Dermis lymphatic vessel endothelial cell (primary cell): Measurements from ENCODE around the gene C6orf15. TPM values are rescaled to one million over a fixed set of nuclear protein-coding genes. Genes with fewer than 3 reads are reported as not detected.

Experiments used
- total RNA-seq: library from RNA; depleted of rRNA; stranded (reverse); fragments of >200 nt; gene quantifications from 2 replicates; pipeline ENCODE4 v1.2.1, GENCODE V29; 2014

C6orf15 gene
- not detected in 2 replicates for total RNA-seq

DNA sequence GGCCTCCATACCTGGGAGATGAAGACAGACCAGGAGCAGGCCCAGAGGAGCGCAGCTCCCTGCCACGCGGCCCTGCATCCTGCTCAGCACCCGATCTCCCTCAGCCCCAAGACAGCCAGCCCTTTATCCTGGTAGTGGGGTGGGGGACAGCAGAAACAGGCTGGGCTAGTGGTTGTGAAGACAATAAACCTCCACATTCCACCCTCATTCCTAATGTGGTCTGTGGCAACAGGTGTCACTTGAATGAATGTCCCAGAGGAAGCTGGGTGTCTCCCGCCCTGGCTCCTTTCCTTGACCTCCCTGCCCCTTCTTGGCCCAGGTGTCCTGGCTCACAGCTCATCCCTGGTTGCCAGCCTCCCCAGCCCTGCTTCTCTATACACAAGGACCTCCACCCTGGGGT lies at the start of gene C6orf15:
Gene C6orf15 (minus strand): TSS at position 98 of the 400 bp plus-strand sequence. CDS start 20 bp downstream, at position 78.

DNA sequence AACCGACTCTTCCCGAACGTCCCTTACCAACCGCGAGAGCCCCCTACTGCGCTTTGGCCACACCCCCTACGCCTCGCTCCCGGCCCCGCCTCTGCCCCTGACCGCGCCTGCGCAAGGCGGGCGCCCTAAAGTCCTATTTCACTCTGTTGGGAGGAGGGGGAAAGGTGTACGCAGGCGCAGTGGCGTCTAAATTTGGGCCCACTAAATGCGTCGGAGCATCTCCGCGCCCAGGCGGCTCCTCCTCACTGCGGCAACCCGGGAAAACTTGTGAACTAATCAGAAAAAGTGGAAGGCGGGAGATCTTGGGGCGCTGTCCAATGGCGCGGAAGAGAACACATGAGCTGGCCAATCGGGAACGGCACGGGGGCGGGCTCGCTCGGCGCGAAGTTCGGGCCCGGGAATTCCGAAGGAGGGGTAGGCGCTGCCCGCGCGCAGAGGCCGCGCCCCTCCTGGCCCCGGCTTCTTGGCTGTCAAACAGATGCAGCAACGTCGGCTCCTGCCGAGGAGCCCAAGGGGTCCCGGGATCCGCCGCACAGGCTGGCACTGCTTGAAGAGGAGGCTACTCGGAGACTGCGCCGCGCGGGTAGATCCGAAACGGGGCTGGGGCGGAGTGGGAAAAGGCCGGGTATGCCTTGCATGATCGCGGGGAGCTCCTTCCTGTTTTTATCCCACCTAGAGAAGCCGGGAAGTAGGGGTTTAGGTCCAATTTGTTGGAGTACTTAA lies 45.9 kb upstream of the C6orf15 start, which contains the start of gene TCF19:
Gene TCF19 (plus strand): TSS at position 450 of the 723 bp plus-strand sequence. CDS start 881 bp downstream, outside the sequence.

DNA sequence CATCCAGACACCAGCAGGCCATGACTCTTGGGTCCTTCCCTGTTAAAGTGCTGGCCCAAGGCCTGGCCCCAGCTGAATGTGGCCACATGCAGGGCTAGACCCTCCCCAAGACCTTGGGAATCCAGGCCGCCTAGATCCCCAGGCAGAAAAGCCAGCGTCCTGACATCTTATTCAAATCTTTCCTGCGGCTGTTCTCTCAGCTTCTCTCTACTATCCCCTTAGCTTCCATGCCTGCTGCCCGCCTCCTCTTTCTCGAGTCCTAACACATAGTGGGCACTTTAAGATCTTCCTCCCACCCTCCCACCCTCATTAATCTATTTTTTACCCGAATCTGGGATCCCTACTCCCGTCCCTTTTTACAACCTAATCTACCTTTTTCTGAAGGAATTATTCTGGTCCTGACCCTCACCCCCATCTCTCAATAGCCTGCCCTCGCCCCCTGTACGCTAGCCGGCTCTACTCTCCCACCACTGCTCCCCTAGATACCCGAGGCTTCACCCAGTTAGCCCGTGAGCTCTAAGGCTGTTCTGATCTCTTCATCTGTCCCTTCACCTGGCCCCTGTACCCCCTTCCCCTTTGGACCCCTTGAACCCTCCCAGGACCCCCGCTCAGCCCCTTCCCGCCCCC lies 45.3 kb upstream of the C6orf15 start, which contains the start of gene CCHCR1:
Gene CCHCR1 (minus strand): TSS at position 290 of the 627 bp plus-strand sequence. CDS start 202 bp downstream, at position 88.

DNA sequence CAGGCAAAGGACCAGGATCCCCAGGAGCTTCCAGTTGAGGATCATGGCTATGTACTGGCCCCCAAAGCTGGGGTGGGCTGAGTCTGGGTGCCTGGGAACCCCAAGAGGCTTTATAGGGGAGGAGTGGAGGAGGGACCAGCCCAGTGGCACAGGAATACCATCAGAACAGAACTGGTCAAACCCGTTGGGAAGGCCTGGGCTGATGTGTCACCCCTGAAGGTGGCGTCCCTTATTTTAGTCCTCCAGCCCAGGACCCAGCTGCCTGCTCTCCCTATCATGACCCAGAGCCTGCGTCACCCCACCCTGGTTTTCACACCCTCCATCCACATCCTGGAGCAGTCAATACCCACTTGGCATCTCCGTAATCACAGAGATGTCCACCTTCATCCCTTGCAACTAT lies 26.6 kb upstream of the C6orf15 start, which contains the start of gene PSORS1C2:
Gene PSORS1C2 (minus strand): TSS at position 85 of the 400 bp plus-strand sequence. CDS start 40 bp downstream, at position 45.

DNA sequence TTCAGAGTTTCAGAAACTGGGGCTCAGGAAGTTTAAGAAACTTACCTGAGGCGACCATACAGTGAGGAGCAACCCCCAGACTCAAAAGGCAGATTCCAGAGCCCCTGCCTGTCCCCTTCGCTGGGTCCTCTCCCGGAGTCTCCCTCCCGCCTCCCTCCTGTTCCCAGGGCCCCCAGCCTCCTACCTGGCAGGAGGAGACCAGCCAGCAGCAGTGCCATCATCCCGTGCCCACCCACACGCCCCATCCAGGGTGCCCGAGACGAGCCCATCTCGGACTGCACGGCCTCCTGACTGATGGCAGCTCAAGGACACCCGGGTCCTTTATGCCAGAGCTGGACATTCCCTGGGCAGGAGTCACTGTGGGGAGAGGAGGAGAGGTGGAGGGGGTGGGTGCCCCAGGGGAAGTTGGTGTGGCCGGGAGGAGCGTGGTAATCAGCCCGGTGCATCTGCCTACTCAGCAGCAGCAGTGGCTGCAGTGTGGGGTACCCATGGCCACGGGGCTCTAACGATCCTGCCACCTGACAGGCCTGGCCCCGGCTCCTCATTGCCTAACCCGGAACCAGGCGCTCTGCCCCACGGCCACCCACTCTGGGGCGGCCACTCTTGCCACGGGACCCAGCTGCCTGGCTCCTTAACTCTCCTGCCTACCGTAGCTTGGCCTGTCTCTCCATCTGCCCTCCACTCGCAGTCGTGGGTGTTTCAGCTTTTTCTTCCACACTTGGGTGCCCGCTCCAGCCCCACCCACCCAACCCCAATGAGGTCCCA lies 8.0 kb upstream of the C6orf15 start, which contains the start of gene CDSN:
Gene CDSN (minus strand): TSS at position 296 of the 765 bp plus-strand sequence. CDS start 27 bp downstream, at position 269.

DNA sequence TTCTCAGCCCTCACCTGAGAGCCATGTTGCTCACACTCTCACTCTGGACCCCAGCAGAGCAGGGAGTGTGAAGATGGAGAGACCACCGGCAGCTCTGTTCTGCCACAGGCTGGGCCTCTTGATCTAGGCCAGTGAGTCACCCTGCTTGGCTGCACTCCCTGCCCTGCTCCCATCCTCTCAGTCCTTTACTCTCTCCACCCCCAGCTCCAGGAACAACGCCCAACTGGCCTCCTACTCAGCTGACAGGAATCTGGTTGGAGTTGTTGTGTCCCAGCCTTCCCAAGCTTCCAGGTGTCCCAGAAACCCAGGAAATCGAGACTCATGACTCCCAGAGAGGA lies 2.1 kb upstream of the C6orf15 start, which contains the start of gene PSORS1C1:
Gene PSORS1C1 (plus strand): TSS at position 260 of the 338 bp plus-strand sequence. CDS start 14,833 bp downstream, outside the sequence.

Other genes starting within 250 kb of the C6orf15 start
- 4.8 and 5.7 TPM in 2 replicates for gene DDR1, start 228.1 kb downstream of the C6orf15 start, total RNA-seq
- gene GTF2H4, start 204.4 kb downstream of the C6orf15 start, total RNA-seq = 10.4 and 12.7 TPM in 2 replicates
- 9.6 and 11.0 TPM in 2 replicates for gene VARS2, start 198.3 kb downstream of the C6orf15 start, total RNA-seq
- not detected in 2 replicates for gene SFTA2, start 180.4 kb downstream of the C6orf15 start, total RNA-seq
- not detected in 2 replicates for gene MUCL3, start 171.6 kb downstream of the C6orf15 start, total RNA-seq
- not detected in 2 replicates for gene MUC21, start 128.9 kb downstream of the C6orf15 start, total RNA-seq
- gene MUC22, start 102.1 kb downstream of the C6orf15 start, total RNA-seq = not detected in 2 replicates
- gene PSORS1C1, start 2.2 kb upstream of the C6orf15 start, total RNA-seq = 3.7 and 4.0 TPM in 2 replicates
- under 0.01 TPM in 1 of 2 replicates, not detected in the other for gene CDSN, start 7.9 kb upstream of the C6orf15 start, total RNA-seq
- not detected in 2 replicates for gene PSORS1C2, start 26.5 kb upstream of the C6orf15 start, total RNA-seq
- gene CCHCR1, start 45.2 kb upstream of the C6orf15 start, total RNA-seq = 9.3 and 9.6 TPM in 2 replicates
- 4.4 and 8.8 TPM in 2 replicates for gene TCF19, start 46.0 kb upstream of the C6orf15 start, total RNA-seq
- not detected in 2 replicates for gene POU5F1, start 58.1 kb upstream of the C6orf15 start, total RNA-seq
- gene HLA-C, start 159.5 kb upstream of the C6orf15 start, total RNA-seq = 288 and 354 TPM in 2 replicates
- gene HLA-B, start 244.6 kb upstream of the C6orf15 start, total RNA-seq = 326 and 346 TPM in 2 replicates